Measurements from ENCODE around the gene SLC16A4. TPM values are rescaled to one million over a fixed set of nuclear protein-coding genes. Genes with fewer than 3 reads are reported as not detected.

Gene SLC16A4
- polyA plus RNA-seq, 1 of the 3 experiments (the other 2 are of a cell fraction) = 3.0 TPM

DNA sequence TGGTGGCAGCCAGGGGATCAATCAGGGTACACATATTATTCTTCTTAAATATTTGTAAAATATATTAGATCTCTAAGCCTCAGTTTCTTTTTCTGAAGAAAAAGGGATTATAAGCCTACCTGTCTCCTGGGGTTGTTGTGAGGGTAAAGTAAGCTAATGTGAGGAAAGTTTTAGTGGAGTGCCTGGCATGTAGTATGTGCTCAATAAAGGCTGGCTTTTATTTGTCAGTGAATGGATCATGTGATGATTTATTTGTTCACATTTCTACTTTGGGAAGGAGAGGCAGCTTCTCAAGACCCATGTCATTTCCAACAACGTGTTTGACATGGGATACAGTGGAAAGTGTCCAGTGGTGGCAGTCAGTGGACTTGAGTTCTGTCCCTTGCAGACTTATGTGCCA, 64.0 kb downstream of the SLC16A4 start:
- H3K9me3 ChIP-seq = no peaks in the 10 kb centered on the region
- H3K36me3 ChIP-seq (replicated peaks in 1 of 2; ENCODE audit: control insufficient read depth in 1 of 2, insufficient read depth in 2 of 2, low read length in 1 of 2) = no peaks in the 10 kb centered on the region
- no peaks in the 10 kb centered on the region for H3F3A ChIP-seq (replicated peaks; ENCODE audit: insufficient read depth)
- no peak overlapping the region for H3K27ac ChIP-seq (ENCODE audit: low read depth in 2 of 2, low read length in 1 of 2)
- POLR2A ChIA-PET = no interaction called here
- WGBS (ENCODE audit: low lambda C conversion rate) = 0% methylated on average over 1 of the region's 1 CpG
- H4K20me1 ChIP-seq (ENCODE audit: insufficient read depth) = no peaks in the 10 kb centered on the region
- CTCF ChIA-PET = interaction anchor here (0.9 to 32.6 kb wide), 4 partner anchors 13 to 133 kb away, joined by 3 to 1300 read pairs (median 4); partner anchors contain the start of genes KCNC4 and RBM15
- no peak overlapping the region for H2AFZ ChIP-seq (ENCODE audit: low read depth)
- no peaks in the 10 kb centered on the region for H3K79me2 ChIP-seq (ENCODE audit: insufficient read depth)
- no peak overlapping the region for H3K4me3 ChIP-seq (ENCODE audit: low read depth in 2 of 2, low read length in 1 of 2)
- no peak overlapping the region for H3K4me2 ChIP-seq
- no peaks in the 10 kb centered on the region; a peak in 1 of 4 replicates for H3K4me1 ChIP-seq (ENCODE audit: control insufficient read depth in 1 of 2, insufficient read depth in 2 of 2, low read depth in 1 of 2, low read length in 1 of 2)
- H3K9me2 ChIP-seq = no peaks in the 10 kb centered on the region
- no peak overlapping the region for H3K9ac ChIP-seq
- no peak for TF ChIP-seq ELF1 (IDR thresholded peaks at IDR 0.05)
- TF ChIP-seq FOSL2 (IDR thresholded peaks at IDR 0.05; ENCODE audit: borderline replicate concordance, low read depth) = no peak
- no peak for TF ChIP-seq TAF1 (IDR thresholded peaks at IDR 0.05; ENCODE audit: borderline replicate concordance, low read depth, low read length)
- no peak for TF ChIP-seq NFIC (IDR thresholded peaks at IDR 0.05; ENCODE audit: borderline replicate concordance)
- TF ChIP-seq SIN3A (IDR thresholded peaks at IDR 0.05; ENCODE audit: borderline replicate concordance, low read depth, low read length) = no peak
- DNase-seq = no peak
- no peaks in the 10 kb centered on the region for H3K27me3 ChIP-seq (ENCODE audit: insufficient read depth)

DNA sequence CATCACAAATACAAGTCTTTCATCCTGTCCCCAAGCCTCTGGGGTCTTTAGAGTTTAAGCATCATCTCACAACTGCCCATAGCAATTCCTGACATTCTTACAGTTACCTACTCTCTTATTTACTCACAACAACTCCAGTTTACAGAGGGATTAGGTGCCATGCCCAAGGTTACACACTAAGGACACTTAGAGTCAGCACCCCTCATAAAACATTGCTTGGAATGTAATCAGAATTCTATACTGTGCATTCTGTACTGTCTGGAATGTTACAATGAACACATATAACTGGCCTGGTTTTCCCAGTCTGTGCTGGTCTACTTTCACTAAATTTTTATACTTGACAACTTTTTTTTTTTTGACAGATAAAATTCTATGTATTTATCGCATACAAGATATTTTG, 66.2 kb downstream of the SLC16A4 start:
- Histone ChIP-seq H3K9me2 (no peaks in the 10 kb centered on the region), H3K4me3 (ENCODE audit: low read depth in 2 of 2, low read length in 1 of 2) (no peak overlapping the region), H4K20me1 (ENCODE audit: insufficient read depth) (no peaks in the 10 kb centered on the region), H3K9me3 (no peaks in the 10 kb centered on the region), H3K36me3 (replicated peaks in 1 of 2; ENCODE audit: control insufficient read depth in 1 of 2, insufficient read depth in 2 of 2, low read length in 1 of 2) (no peaks in the 10 kb centered on the region), H3F3A (replicated peaks; ENCODE audit: insufficient read depth) (no peaks in the 10 kb centered on the region), H3K4me1 (ENCODE audit: control insufficient read depth in 1 of 2, insufficient read depth in 2 of 2, low read depth in 1 of 2, low read length in 1 of 2) (no peaks in the 10 kb centered on the region; a peak in 1 of 4 replicates), H2AFZ (ENCODE audit: low read depth) (no peak overlapping the region), H3K4me2 (no peak overlapping the region), H3K27ac (ENCODE audit: low read depth in 2 of 2, low read length in 1 of 2) (no peak overlapping the region), H3K9ac (no peak overlapping the region), H3K27me3 (ENCODE audit: insufficient read depth) (no peaks in the 10 kb centered on the region), H3K79me2 (ENCODE audit: insufficient read depth) (no peaks in the 10 kb centered on the region)
- TF ChIP-seq, protein P1, sequence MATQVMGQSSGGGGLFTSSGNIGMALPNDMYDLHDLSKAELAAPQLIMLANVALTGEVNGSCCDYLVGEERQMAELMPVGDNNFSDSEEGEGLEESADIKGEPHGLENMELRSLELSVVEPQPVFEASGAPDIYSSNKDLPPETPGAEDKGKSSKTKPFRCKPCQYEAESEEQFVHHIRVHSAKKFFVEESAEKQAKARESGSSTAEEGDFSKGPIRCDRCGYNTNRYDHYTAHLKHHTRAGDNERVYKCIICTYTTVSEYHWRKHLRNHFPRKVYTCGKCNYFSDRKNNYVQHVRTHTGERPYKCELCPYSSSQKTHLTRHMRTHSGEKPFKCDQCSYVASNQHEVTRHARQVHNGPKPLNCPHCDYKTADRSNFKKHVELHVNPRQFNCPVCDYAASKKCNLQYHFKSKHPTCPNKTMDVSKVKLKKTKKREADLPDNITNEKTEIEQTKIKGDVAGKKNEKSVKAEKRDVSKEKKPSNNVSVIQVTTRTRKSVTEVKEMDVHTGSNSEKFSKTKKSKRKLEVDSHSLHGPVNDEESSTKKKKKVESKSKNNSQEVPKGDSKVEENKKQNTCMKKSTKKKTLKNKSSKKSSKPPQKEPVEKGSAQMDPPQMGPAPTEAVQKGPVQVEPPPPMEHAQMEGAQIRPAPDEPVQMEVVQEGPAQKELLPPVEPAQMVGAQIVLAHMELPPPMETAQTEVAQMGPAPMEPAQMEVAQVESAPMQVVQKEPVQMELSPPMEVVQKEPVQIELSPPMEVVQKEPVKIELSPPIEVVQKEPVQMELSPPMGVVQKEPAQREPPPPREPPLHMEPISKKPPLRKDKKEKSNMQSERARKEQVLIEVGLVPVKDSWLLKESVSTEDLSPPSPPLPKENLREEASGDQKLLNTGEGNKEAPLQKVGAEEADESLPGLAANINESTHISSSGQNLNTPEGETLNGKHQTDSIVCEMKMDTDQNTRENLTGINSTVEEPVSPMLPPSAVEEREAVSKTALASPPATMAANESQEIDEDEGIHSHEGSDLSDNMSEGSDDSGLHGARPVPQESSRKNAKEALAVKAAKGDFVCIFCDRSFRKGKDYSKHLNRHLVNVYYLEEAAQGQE (IDR thresholded peaks at IDR 0.05; ENCODE audit: low read depth, low read length) = no peak
- TF ChIP-seq POLR2AphosphoS5 (IDR thresholded peaks at IDR 0.05; ENCODE audit: low read depth, low read length) (no peak), RXRA (IDR thresholded peaks at IDR 0.05; ENCODE audit: borderline replicate concordance, low read depth) (no peak)
- CTCF ChIA-PET = interaction anchor here (3.5 to 32.6 kb wide), 2 partner anchors 12 to 116 kb away, joined by 24 to 1300 read pairs; partner anchors contain the start of gene KCNC4
- no peak for DNase-seq
- POLR2A ChIA-PET = no interaction called here
- WGBS (ENCODE audit: low lambda C conversion rate) = 78% methylated on average over 1 of the region's 1 CpG

Data from SK-N-SH (cell line).